ENCODE measurements around the gene PARD3. TPM values are rescaled to one million over a fixed set of nuclear protein-coding genes. Genes with fewer than 3 reads are reported as not detected.

Gene PARD3
- total RNA-seq, 1 experiment from 2014 or later = 46.3 TPM

DNA sequence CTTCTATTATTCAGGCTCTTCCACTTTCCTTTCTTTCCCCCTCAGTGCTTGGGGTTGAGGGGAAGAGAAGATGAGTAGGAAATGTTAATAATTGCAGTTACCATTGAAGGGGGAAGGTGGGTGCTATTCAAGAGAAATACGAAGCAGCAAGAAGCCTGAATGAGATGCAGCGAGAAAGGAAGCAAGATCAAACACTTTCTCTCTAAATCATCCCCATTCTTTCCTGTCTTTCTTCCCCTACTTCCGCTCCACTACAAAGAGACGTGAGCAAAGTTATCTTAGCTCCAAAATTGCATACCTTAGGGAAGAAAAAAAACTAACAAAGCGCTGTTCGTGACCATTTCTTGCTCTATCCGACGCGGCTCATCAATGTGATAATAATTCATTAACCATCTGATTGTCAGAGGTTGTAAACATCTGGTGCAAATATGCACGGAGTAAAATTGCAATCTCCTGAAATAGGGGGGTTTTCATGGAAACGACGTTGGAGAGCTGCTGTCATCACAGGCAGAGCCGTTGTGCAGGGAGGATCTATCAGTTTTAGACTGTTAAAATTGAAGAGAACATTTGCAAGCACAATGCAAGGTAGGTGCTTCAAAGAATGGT lies 15.2 kb upstream of the PARD3 start:
- Histone ChIP-seq H3K4me3 (replicated peaks in 1 of 2; ENCODE audit: low read depth in 1 of 2, low read length in 2 of 2) (no peak overlapping the region), H2AFZ (ENCODE audit: low read depth, low read length, poor library complexity, severe bottlenecking) (no peak overlapping the region)

DNA sequence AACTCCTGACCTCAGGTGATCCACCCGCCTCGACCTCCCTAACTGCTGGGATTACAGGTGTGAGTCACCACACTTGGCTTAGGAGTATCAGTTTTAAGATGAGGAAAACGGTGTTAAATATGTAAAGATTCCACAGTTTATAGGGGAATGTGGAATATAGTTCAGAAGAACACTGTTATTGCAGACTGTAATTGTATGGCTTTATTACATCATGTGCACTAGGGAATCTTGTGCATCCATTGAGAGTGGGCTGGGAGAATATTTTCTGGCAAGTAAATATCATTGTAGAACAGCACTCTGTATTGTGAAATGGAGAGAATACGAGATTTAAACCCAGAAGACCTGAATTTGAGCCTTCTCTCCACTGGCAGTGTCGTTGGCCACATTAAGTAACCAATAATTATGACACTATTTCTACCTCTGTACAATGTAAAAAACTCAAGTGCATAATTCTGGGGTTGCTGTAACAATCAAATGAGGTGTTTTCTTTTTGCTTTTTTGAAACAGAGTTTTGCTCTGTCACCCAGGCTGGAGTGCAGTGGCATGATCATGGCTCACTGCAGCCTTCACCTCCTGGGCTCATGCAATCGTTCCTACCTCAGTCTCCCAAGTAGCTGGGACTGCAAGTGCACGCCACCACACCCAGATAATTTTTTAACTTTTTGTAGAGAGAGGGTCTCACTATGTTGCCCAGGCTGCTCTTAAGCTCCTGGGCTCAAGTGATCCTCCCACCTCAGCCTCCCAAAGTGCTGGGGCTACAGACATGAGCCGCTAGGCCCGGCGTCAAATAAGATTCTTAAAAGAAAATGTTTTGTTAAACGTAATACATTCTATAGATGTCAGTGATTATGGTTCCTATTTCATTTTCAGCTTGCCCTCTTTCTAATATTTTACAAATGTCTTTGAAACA lies 12.0 kb upstream of the PARD3 start:
- Histone ChIP-seq H3K27me3 (ENCODE audit: insufficient read depth, low read length) (no peaks in the 10 kb centered on the region), H3K27ac (ENCODE audit: low read depth, low read length) (no peak overlapping the region), H3K4me3 (replicated peaks in 1 of 2; ENCODE audit: low read depth in 1 of 2, low read length in 2 of 2) (no peak overlapping the region), H3K4me2 (ENCODE audit: low read length) (no peak overlapping the region), H3K9me3 (ENCODE audit: control insufficient read depth in 1 of 2, insufficient read depth in 1 of 2, low read depth in 1 of 2, low read length in 2 of 2) (no peaks in the 10 kb centered on the region), H3K9ac (ENCODE audit: low read length) (no peak overlapping the region), H3K79me2 (ENCODE audit: insufficient read depth, low read length) (no peaks in the 10 kb centered on the region), H2AFZ (ENCODE audit: low read depth, low read length, poor library complexity, severe bottlenecking) (no peak overlapping the region), H3K36me3 (ENCODE audit: control insufficient read depth in 1 of 2, insufficient read depth in 2 of 2, low read length in 2 of 2) (no peaks in the 10 kb centered on the region), H4K20me1 (ENCODE audit: insufficient read depth) (no peaks in the 10 kb centered on the region), H3K4me1 (ENCODE audit: control insufficient read depth in 1 of 2, insufficient read depth in 2 of 2, low read length in 2 of 2) (peaks cover 13 to 16% of the 10 kb centered on the region in 2 experiments), H3K9me2 (ENCODE audit: insufficient read depth) (no peaks in the 10 kb centered on the region)
- BruUV-seq (replicated peaks) = no TSS peak
- ChIA-PET RAD21 (ENCODE audit: low non-redundant PET in 1 of 2, low total read pairs in 2 of 2, uncharacterized antibody in 2 of 2, unreplicated experiment in 2 of 2) (interaction anchor here (1.1 to 1.6 kb wide), 2 partner anchors 103 to 169 kb away, joined by 3 to 4 read pairs; no protein-coding TSS in a partner anchor), POLR2A (no interaction called here), CTCF (interaction anchor here (1.4 kb wide), 1 partner anchor 172 kb away, joined by 4 read pairs; no protein-coding TSS in a partner anchor)
- intact Hi-C loops (cut with micrococcal nuclease) = loop anchor here (5.0 kb wide), 2 partner anchors 105 to 160 kb away; no protein-coding TSS in a partner anchor
- TF ChIP-seq, protein P1, sequence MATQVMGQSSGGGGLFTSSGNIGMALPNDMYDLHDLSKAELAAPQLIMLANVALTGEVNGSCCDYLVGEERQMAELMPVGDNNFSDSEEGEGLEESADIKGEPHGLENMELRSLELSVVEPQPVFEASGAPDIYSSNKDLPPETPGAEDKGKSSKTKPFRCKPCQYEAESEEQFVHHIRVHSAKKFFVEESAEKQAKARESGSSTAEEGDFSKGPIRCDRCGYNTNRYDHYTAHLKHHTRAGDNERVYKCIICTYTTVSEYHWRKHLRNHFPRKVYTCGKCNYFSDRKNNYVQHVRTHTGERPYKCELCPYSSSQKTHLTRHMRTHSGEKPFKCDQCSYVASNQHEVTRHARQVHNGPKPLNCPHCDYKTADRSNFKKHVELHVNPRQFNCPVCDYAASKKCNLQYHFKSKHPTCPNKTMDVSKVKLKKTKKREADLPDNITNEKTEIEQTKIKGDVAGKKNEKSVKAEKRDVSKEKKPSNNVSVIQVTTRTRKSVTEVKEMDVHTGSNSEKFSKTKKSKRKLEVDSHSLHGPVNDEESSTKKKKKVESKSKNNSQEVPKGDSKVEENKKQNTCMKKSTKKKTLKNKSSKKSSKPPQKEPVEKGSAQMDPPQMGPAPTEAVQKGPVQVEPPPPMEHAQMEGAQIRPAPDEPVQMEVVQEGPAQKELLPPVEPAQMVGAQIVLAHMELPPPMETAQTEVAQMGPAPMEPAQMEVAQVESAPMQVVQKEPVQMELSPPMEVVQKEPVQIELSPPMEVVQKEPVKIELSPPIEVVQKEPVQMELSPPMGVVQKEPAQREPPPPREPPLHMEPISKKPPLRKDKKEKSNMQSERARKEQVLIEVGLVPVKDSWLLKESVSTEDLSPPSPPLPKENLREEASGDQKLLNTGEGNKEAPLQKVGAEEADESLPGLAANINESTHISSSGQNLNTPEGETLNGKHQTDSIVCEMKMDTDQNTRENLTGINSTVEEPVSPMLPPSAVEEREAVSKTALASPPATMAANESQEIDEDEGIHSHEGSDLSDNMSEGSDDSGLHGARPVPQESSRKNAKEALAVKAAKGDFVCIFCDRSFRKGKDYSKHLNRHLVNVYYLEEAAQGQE (IDR thresholded peaks at IDR 0.05; ENCODE audit: low read depth) = no peak
- no peak for TF ChIP-seq CEBPB (IDR thresholded peaks at IDR 0.05; ENCODE audit: low read depth)
- TF ChIP-seq YY1 (IDR thresholded peaks at IDR 0.05; ENCODE audit: extremely low read depth, insufficient replicate concordance, low read depth, low read length) = no peak
- DNase-seq (ENCODE audit: low read depth, low spot score) (no peak), ATAC-seq (no peak)

More for the DNA sequence above, 15.2 kb upstream of the PARD3 start:
- intact Hi-C loops (cut with micrococcal nuclease) = no loop called here
- POLR2A ChIA-PET = no interaction called here
- ATAC-seq (no peak), DNase-seq (ENCODE audit: low read depth, low spot score) (no peak)
- RAD21 ChIA-PET (ENCODE audit: low non-redundant PET in 1 of 2, low total read pairs in 2 of 2, uncharacterized antibody in 2 of 2, unreplicated experiment in 2 of 2) = no interaction called here
- H3K79me2 ChIP-seq (ENCODE audit: insufficient read depth, low read length) = no peaks in the 10 kb centered on the region
- H3K27me3 ChIP-seq (ENCODE audit: insufficient read depth, low read length) = no peaks in the 10 kb centered on the region
- no peak overlapping the region for H3K4me2 ChIP-seq (ENCODE audit: low read length)
- peaks cover 3 to 10% of the 10 kb centered on the region in 2 experiments for H3K4me1 ChIP-seq (ENCODE audit: control insufficient read depth in 1 of 2, insufficient read depth in 2 of 2, low read length in 2 of 2)
- BruUV-seq (replicated peaks) = no TSS peak
- H3K9ac ChIP-seq (ENCODE audit: low read length) = no peak overlapping the region
- CTCF ChIA-PET = no interaction called here
- no peaks in the 10 kb centered on the region for H3K9me3 ChIP-seq (ENCODE audit: control insufficient read depth in 1 of 2, insufficient read depth in 1 of 2, low read depth in 1 of 2, low read length in 2 of 2)
- no peak overlapping the region for H3K27ac ChIP-seq (ENCODE audit: low read depth, low read length)
- no peaks in the 10 kb centered on the region for H3K9me2 ChIP-seq (ENCODE audit: insufficient read depth)
- TF ChIP-seq SRF (IDR thresholded peaks at IDR 0.05; ENCODE audit: low read depth) = no peak
- TF ChIP-seq RAD21 (IDR thresholded peaks at IDR 0.05; ENCODE audit: low read depth) = no peak
- TF ChIP-seq TCF7L2 (IDR thresholded peaks at IDR 0.05; ENCODE audit: borderline replicate concordance, extremely low read depth, insufficient read depth, insufficient read length) = no peak
- no peak for TF ChIP-seq CBX3 (IDR thresholded peaks at IDR 0.05; ENCODE audit: low read depth)
- H3K36me3 ChIP-seq (ENCODE audit: control insufficient read depth in 1 of 2, insufficient read depth in 2 of 2, low read length in 2 of 2) = no peaks in the 10 kb centered on the region
- no peaks in the 10 kb centered on the region for H4K20me1 ChIP-seq (ENCODE audit: insufficient read depth)

Data from HCT116 (cell line).